ENCODE measurements around the gene RASGEF1C. TPM values are rescaled to one million over a fixed set of nuclear protein-coding genes. Genes with fewer than 3 reads are reported as not detected.

RASGEF1C gene
- total RNA-seq, 4 donors from 2014 or later, result 1.7 TPM; not detected in 3

GRCh38 chr5:180120237-180121101, 88.5 kb downstream of the RASGEF1C start:
- Histone ChIP-seq H3K36me3 (no peaks in the 10 kb centered on the region), H3K27ac (no peak overlapping the region), H3K27me3 (no peaks in the 10 kb centered on the region), H3K4me3 (no peak overlapping the region), H3K4me1 (no peaks in the 10 kb centered on the region), H3K9me3 (no peaks in the 10 kb centered on the region)
- TF ChIP-seq CTCF (IDR thresholded peaks at IDR 0.05) (no peak), POLR2A (IDR thresholded peaks at IDR 0.05) (no peak)
- peak in 1 of 3 donors; percentile 29 for DNase-seq

- no peak overlapping the region for H3K27ac ChIP-seq
- H3K36me3 ChIP-seq, result no peaks in the 10 kb centered on the region
- no peaks in the 10 kb centered on the region for H3K4me1 ChIP-seq
- H3K27me3 ChIP-seq, result no peaks in the 10 kb centered on the region
- TF ChIP-seq POLR2A (IDR thresholded peaks at IDR 0.05) (no peak), CTCF (IDR thresholded peaks at IDR 0.05) (no peak)
- H3K9me3 ChIP-seq, result no peaks in the 10 kb centered on the region
- H3K4me3 ChIP-seq, result no peak overlapping the region
- DNase-seq, result peak in 1 of 3 donors; percentile 36
Observed at GRCh38 chr5:180119903-180120236, 89.1 kb downstream of the RASGEF1C start.

- no peaks in the 10 kb centered on the region for H3K36me3 ChIP-seq
- DNase-seq, result peak in 1 of 3 donors; percentile 32
- H3K9me3 ChIP-seq, result no peaks in the 10 kb centered on the region
- H3K4me1 ChIP-seq, result no peaks in the 10 kb centered on the region
- TF ChIP-seq POLR2A (IDR thresholded peaks at IDR 0.05) (no peak), CTCF (IDR thresholded peaks at IDR 0.05) (no peak)
- H3K4me3 ChIP-seq, result no peak overlapping the region
- no peaks in the 10 kb centered on the region for H3K27me3 ChIP-seq
- H3K27ac ChIP-seq, result no peak overlapping the region
Observed at GRCh38 chr5:180119031-180119902, 89.7 kb downstream of the RASGEF1C start.

- Histone ChIP-seq H3K9me3 (no peaks in the 10 kb centered on the region), H3K27ac (no peak overlapping the region), H3K4me3 (no peak overlapping the region), H3K4me1 (no peaks in the 10 kb centered on the region), H3K36me3 (no peaks in the 10 kb centered on the region), H3K27me3 (no peaks in the 10 kb centered on the region)
- DNase-seq, result peak in 1 of 3 donors; percentile 25
- TF ChIP-seq CTCF (IDR thresholded peaks at IDR 0.05) (no peak), POLR2A (IDR thresholded peaks at IDR 0.05) (no peak)
Observed at GRCh38 chr5:180118391-180118791, 90.6 kb downstream of the RASGEF1C start.

GRCh38 chr5:180117000-180117725, 91.8 kb downstream of the RASGEF1C start:
- Histone ChIP-seq H3K9me3 (no peaks in the 10 kb centered on the region), H3K4me1 (no peaks in the 10 kb centered on the region), H3K27me3 (no peaks in the 10 kb centered on the region), H3K4me3 (no peak overlapping the region), H3K27ac (no peak overlapping the region), H3K36me3 (no peaks in the 10 kb centered on the region)
- peak in 2 of 3 donors; percentile 37 to 46 for DNase-seq
- TF ChIP-seq CTCF (IDR thresholded peaks at IDR 0.05) (peak in 3 of 6 experiments; percentile 21 to 31 (median 30)), POLR2A (IDR thresholded peaks at IDR 0.05) (no peak)

All from Peyer's patch (tissue), 4 donors.